ENCODE results near the gene HOXD4.

HOXD4 gene

GRCh38 chr2:176161825-176162626 lies 10.7 kb downstream of the HOXD4 start:
- Mint-ChIP-seq H3K36me3 (ENCODE audit: low read depth) (no peaks in the 10 kb centered on the region), H3K4me1 (ENCODE audit: low read depth) (peaks cover 34% of the 10 kb centered on the region), H3K9me3 (no peaks in the 10 kb centered on the region), H3K27ac (no peak overlapping the region), H3K27me3 (peaks cover 96% of the 10 kb centered on the region), H3K4me3 (no peak overlapping the region)
- DNase-seq = no peak

GRCh38 chr2:176162911-176163671 lies 11.7 kb downstream of the HOXD4 start:
- Mint-ChIP-seq H3K9me3 (no peaks in the 10 kb centered on the region), H3K4me3 (no peak overlapping the region), H3K4me1 (ENCODE audit: low read depth) (peaks cover 27% of the 10 kb centered on the region), H3K27ac (no peak overlapping the region), H3K27me3 (peaks cover 96% of the 10 kb centered on the region), H3K36me3 (ENCODE audit: low read depth) (no peaks in the 10 kb centered on the region)
- DNase-seq = no peak

- H3K36me3 Mint-ChIP-seq (ENCODE audit: low read depth) = no peaks in the 10 kb centered on the region
- no peak for DNase-seq
- H3K27ac Mint-ChIP-seq = no peak overlapping the region
- peaks cover 93% of the 10 kb centered on the region for H3K27me3 Mint-ChIP-seq
- no peaks in the 10 kb centered on the region for H3K9me3 Mint-ChIP-seq
- H3K4me1 Mint-ChIP-seq (ENCODE audit: low read depth) = peaks cover 23% of the 10 kb centered on the region
- no peak overlapping the region for H3K4me3 Mint-ChIP-seq
Observed at GRCh38 chr2:176163672-176164056, 12.3 kb downstream of the HOXD4 start.

- Mint-ChIP-seq H3K27me3 (peaks cover 94% of the 10 kb centered on the region), H3K27ac (no peak overlapping the region), H3K36me3 (ENCODE audit: low read depth) (no peaks in the 10 kb centered on the region), H3K9me3 (no peaks in the 10 kb centered on the region), H3K4me3 (no peak overlapping the region), H3K4me1 (ENCODE audit: low read depth) (peaks cover 23% of the 10 kb centered on the region)
- DNase-seq = no peak
Observed at GRCh38 chr2:176164201-176164600, 12.9 kb downstream of the HOXD4 start.

GRCh38 chr2:176164611-176165369 lies 13.4 kb downstream of the HOXD4 start:
- H3K36me3 Mint-ChIP-seq (ENCODE audit: low read depth) = no peaks in the 10 kb centered on the region
- peak overlapping the region; percentile 36 for H3K4me3 Mint-ChIP-seq
- H3K27ac Mint-ChIP-seq = peak overlapping the region; percentile 33
- no peak for DNase-seq
- no peaks in the 10 kb centered on the region for H3K9me3 Mint-ChIP-seq
- peaks cover 18% of the 10 kb centered on the region for H3K4me1 Mint-ChIP-seq (ENCODE audit: low read depth)
- H3K27me3 Mint-ChIP-seq = peaks cover 94% of the 10 kb centered on the region

- H3K4me3 Mint-ChIP-seq = no peak overlapping the region
- peaks cover 95% of the 10 kb centered on the region for H3K27me3 Mint-ChIP-seq
- H3K36me3 Mint-ChIP-seq (ENCODE audit: low read depth) = no peaks in the 10 kb centered on the region
- peak overlapping the region; percentile 33 for H3K27ac Mint-ChIP-seq
- peaks cover 13% of the 10 kb centered on the region for H3K4me1 Mint-ChIP-seq (ENCODE audit: low read depth)
- DNase-seq = no peak
- no peaks in the 10 kb centered on the region for H3K9me3 Mint-ChIP-seq
Observed at GRCh38 chr2:176165370-176166050, 14.2 kb downstream of the HOXD4 start.

GRCh38 chr2:176166272-176166671 lies 14.9 kb downstream of the HOXD4 start:
- H3K9me3 Mint-ChIP-seq = no peaks in the 10 kb centered on the region
- no peak for DNase-seq
- peaks cover 95% of the 10 kb centered on the region for H3K27me3 Mint-ChIP-seq
- no peaks in the 10 kb centered on the region for H3K36me3 Mint-ChIP-seq (ENCODE audit: low read depth)
- peaks cover 10% of the 10 kb centered on the region for H3K4me1 Mint-ChIP-seq (ENCODE audit: low read depth)
- H3K4me3 Mint-ChIP-seq = no peak overlapping the region
- H3K27ac Mint-ChIP-seq = no peak overlapping the region

GRCh38 chr2:176167398-176167797 lies 16.0 kb downstream of the HOXD4 start:
- Mint-ChIP-seq H3K4me3 (no peak overlapping the region), H3K27ac (no peak overlapping the region), H3K27me3 (peaks cover 93% of the 10 kb centered on the region), H3K9me3 (no peaks in the 10 kb centered on the region), H3K4me1 (ENCODE audit: low read depth) (peaks cover 13% of the 10 kb centered on the region), H3K36me3 (ENCODE audit: low read depth) (no peaks in the 10 kb centered on the region)
- DNase-seq = no peak

GRCh38 chr2:176169181-176169580 lies 17.8 kb downstream of the HOXD4 start:
- DNase-seq = no peak
- Mint-ChIP-seq H3K4me1 (ENCODE audit: low read depth) (peaks cover 23% of the 10 kb centered on the region), H3K27me3 (peaks cover 95% of the 10 kb centered on the region), H3K27ac (no peak overlapping the region), H3K9me3 (no peaks in the 10 kb centered on the region), H3K4me3 (no peak overlapping the region), H3K36me3 (ENCODE audit: low read depth) (no peaks in the 10 kb centered on the region)

GRCh38 chr2:176169711-176170110 lies 18.4 kb downstream of the HOXD4 start:
- Mint-ChIP-seq H3K27me3 (peaks cover 95% of the 10 kb centered on the region), H3K36me3 (ENCODE audit: low read depth) (no peaks in the 10 kb centered on the region), H3K27ac (no peak overlapping the region), H3K4me3 (no peak overlapping the region), H3K4me1 (ENCODE audit: low read depth) (peaks cover 24% of the 10 kb centered on the region), H3K9me3 (no peaks in the 10 kb centered on the region)
- no peak for DNase-seq

- H3K9me3 Mint-ChIP-seq = no peaks in the 10 kb centered on the region
- H3K4me3 Mint-ChIP-seq = no peak overlapping the region
- no peak for DNase-seq
Observed at GRCh38 chr2:176170602-176171305, 19.4 kb downstream of the HOXD4 start.

GRCh38 chr2:176171351-176172006 lies 20.1 kb downstream of the HOXD4 start:
- Mint-ChIP-seq H3K9me3 (no peaks in the 10 kb centered on the region), H3K27me3 (peaks cover 95% of the 10 kb centered on the region), H3K27ac (no peak overlapping the region), H3K4me3 (no peak overlapping the region), H3K4me1 (ENCODE audit: low read depth) (peaks cover 24% of the 10 kb centered on the region), H3K36me3 (ENCODE audit: low read depth) (no peaks in the 10 kb centered on the region)
- DNase-seq = no peak

More at GRCh38 chr2:176170602-176171305, 19.4 kb downstream of the HOXD4 start:
- Mint-ChIP-seq H3K27ac (no peak overlapping the region), H3K36me3 (ENCODE audit: low read depth) (no peaks in the 10 kb centered on the region), H3K4me1 (ENCODE audit: low read depth) (peaks cover 24% of the 10 kb centered on the region), H3K27me3 (peaks cover 95% of the 10 kb centered on the region)

Data from activated T-cell treated with anti-CD3 and anti-CD28 coated beads, Interleukin-2, amount 50 U/mL, for 24 hours (primary cell).